Spleen (tissue), 7 donors: ENCODE measurements around the gene MASP2.

Experiments used
- CTCF ChIP-seq, 11 experiments: fragments of 200-600 bp in 7 of 11; fragments of 450-650 bp in 4 of 11; sonication (generic) in 4 of 11; IDR thresholded peaks in 8 of 11; conservative IDR thresholded peaks in 3 of 11; 1 replicate in 7 of 11; 2 replicates in 4 of 11; pipeline versions ENCODE4 v1.4.0 to v1.8.0; 2016 to 2021; ENCODE audit warnings: antibody characterized with exemption in 11 of 11, inconsistent platforms in 4 of 11, mild to moderate bottlenecking in 1 of 11
- POLR2A ChIP-seq, 3 donors: fragments of 450-650 bp; IDR thresholded peaks; one replicate each; pipeline ENCODE4 v1.5.1; 2017; ENCODE audit warnings: antibody characterized with exemption in 3 of 3, mild to moderate bottlenecking in 1 of 3
- donor health status: DM: no; HTN: no; CAD: no; lungs with moderate emphysema.
- donor health status: DM: no; HTN: no; CAD: no.
- donor health status: DM: no; HTN: no; CAD: no.

GRCh38 chr1:11053758-11054137, 6.7 kb upstream of the MASP2 start:
- TF ChIP-seq POLR2A (IDR thresholded peaks at IDR 0.05) (no peak), CTCF (IDR thresholded peaks at IDR 0.05 in 8 of 11, conservative IDR thresholded peaks at IDR 0.05 in 3 of 11) (no peak)
